CD4-positive, CD25-positive, alpha-beta regulatory T cell (primary cell): ENCODE measurements around the gene HAS3. TPM values are rescaled to one million over a fixed set of nuclear protein-coding genes. Genes with fewer than 3 reads are reported as not detected.
"Not testable (repeated sequence)": the region's sequence is repeated elsewhere in the genome, so short reads cannot be mapped to it uniquely, and the experiment has no call there.

Experiments
- ATAC-seq, 2 donors: fragments of 150-1000 bp; cut with Tn5 transposase; one replicate each; pipeline ENCODE4 v1.10.0; 2021; ENCODE audit warnings: low read depth in 2 of 2, moderate number of reproducible peaks in 2 of 2, moderate library complexity in 1 of 2
- DNase-seq, 3 donors: peaks; one replicate each; pipeline versions ENCODE4 v3.0.0 to v3.0.0-alpha.2; 2012 to 2022; ENCODE audit warnings: mixed read lengths in 1 of 3
- H3K27ac ChIP-seq: one replicate; pipeline ENCODE4 v1.7.0; 2013; ENCODE audit warnings: mild to moderate bottlenecking, low read length; ENCODE audit not compliant: insufficient read depth, poor library complexity, severe bottlenecking
- H3K27me3 ChIP-seq: one replicate; pipeline ENCODE4 v1.7.0; 2013; ENCODE audit warnings: low read length; ENCODE audit not compliant: control insufficient read depth, insufficient read depth
- H3K36me3 ChIP-seq: one replicate; pipeline ENCODE4 v1.7.0; 2013; ENCODE audit warnings: mild to moderate bottlenecking, low read length, moderate library complexity; ENCODE audit not compliant: control insufficient read depth, insufficient read depth
- H3K4me1 ChIP-seq: 2 replicates; pipeline ENCODE4 v1.7.0; 2013; ENCODE audit warnings: mild to moderate bottlenecking, low read length; ENCODE audit not compliant: insufficient read depth, control insufficient read depth, poor library complexity, severe bottlenecking
- H3K4me3 ChIP-seq: one replicate; pipeline ENCODE4 v1.7.0; 2013; ENCODE audit warnings: low read depth, mild to moderate bottlenecking, low read length, moderate library complexity
- H3K9me3 ChIP-seq, 2 experiments: 1 replicate in 1 of 2; 2 replicates in 1 of 2; pipeline ENCODE4 v1.7.0; 2013; ENCODE audit warnings: low read length in 2 of 2, mild to moderate bottlenecking in 1 of 2, moderate library complexity in 1 of 2; ENCODE audit not compliant: control insufficient read depth in 2 of 2
- H3K27ac Mint-ChIP-seq, 3 donors: one replicate each; pipeline ENCODE4 v1.8.0; 2020 to 2022; ENCODE audit warnings: mild to moderate bottlenecking in 3 of 3, mixed read lengths in 3 of 3, moderate library complexity in 2 of 3
- H3K27me3 Mint-ChIP-seq: one replicate; pipeline ENCODE4 v1.8.0; 2022; ENCODE audit warnings: mild to moderate bottlenecking, mixed read lengths
- H3K36me3 Mint-ChIP-seq: one replicate; pipeline ENCODE4 v1.8.0; 2020; ENCODE audit warnings: mixed read lengths
- H3K4me1 Mint-ChIP-seq, 4 donors: one replicate each; pipeline ENCODE4 v1.8.0; 2020 to 2022; ENCODE audit warnings: mixed read lengths in 4 of 4, mild to moderate bottlenecking in 1 of 4
- H3K4me3 Mint-ChIP-seq, 4 donors: one replicate each; pipeline ENCODE4 v1.8.0; 2020 to 2022; ENCODE audit warnings: mild to moderate bottlenecking in 4 of 4, mixed read lengths in 4 of 4, moderate library complexity in 3 of 4
- H3K9me3 Mint-ChIP-seq, 7 donors: one replicate each; pipeline ENCODE4 v1.8.0; 2020 to 2022; ENCODE audit warnings: mixed read lengths in 7 of 7, mild to moderate bottlenecking in 3 of 7, moderate library complexity in 2 of 7
- polyA plus RNA-seq, 4 donors: library from polyadenylated mRNA; unstranded; fragments of 300-500 nt; fragmentation: Illumina TruSeq; gene quantifications; one replicate each; pipeline ENCODE4 v1.2.3, GENCODE V29; 2021
- total RNA-seq: library from RNA; stranded (reverse); gene quantifications from one replicate; pipeline ENCODE4 v1.2.3, GENCODE V29; 2022

The HAS3 gene, protein sequence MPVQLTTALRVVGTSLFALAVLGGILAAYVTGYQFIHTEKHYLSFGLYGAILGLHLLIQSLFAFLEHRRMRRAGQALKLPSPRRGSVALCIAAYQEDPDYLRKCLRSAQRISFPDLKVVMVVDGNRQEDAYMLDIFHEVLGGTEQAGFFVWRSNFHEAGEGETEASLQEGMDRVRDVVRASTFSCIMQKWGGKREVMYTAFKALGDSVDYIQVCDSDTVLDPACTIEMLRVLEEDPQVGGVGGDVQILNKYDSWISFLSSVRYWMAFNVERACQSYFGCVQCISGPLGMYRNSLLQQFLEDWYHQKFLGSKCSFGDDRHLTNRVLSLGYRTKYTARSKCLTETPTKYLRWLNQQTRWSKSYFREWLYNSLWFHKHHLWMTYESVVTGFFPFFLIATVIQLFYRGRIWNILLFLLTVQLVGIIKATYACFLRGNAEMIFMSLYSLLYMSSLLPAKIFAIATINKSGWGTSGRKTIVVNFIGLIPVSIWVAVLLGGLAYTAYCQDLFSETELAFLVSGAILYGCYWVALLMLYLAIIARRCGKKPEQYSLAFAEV
- total RNA-seq: 3.0 TPM
- under 1 TPM in 3 of 4 donors, not detected in 1; 0.07 to 0.36 (median 0.09) TPM for polyA plus RNA-seq

DNA sequence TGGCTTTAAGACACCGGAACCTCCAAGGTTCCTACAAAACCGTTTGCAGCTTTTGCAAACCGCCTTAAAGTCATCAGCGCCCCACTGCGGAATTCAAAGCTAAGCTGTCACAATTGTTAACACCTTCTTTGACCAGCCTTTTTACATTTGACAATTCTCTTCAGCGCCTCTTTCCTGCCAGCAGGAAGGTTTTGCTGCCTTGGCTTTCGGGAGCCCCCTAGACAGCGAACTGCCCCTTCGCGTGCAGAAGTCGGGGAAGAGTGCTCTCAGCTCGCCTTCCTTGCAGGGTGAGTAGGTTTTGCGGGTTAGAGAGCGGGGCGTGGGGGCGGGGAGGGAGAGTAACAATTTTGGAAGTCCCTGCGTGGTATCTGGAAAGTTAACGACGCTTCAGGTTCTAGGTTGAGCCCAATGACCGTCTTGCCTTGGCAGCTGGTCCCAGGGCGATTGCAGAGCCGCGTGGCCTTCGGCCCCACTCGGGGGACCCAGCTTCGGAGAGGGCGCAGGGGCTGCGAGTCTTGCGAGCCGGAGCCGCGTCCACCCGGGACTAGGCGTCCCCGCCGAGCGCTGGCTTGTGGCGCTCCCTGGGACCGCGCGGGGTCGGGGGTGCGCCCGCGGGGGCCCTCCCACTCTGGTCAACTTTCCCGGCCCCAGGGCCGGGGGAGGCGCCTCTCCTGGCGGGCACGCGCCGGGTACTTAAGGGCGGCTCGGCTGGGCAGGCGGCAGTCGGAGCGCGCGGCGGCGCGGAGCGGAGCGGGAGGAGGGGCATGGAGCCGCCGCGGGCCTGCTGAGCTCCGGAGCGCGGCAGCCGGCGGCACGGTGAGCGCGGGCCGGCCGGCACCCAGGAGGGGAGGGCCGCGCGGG is at the start of gene HAS3:
Gene HAS3, plus strand, starts transcription at position 153 of the 861 bp plus-strand sequence. CDS start 3,743 bp downstream, outside the sequence.
- Histone ChIP-seq H3K27ac (no peak within 1 kb of the TSS), H3K36me3 (no peaks in the 10 kb centered on the region), H3K4me3 (no peak within 1 kb of the TSS), H3K4me1 (peaks cover 25% of the 10 kb centered on the region), H3K9me3 (no peaks in the 10 kb centered on the region), H3K27me3 (peaks cover 5% of the 10 kb centered on the region)
- DNase-seq (peak in 1 of 3 donors; percentile 60), ATAC-seq (peak; percentile 40 to 45)
- peaks cover 57% of the 10 kb centered on the region for H3K27me3 Mint-ChIP-seq
- H3K27ac Mint-ChIP-seq: no peak within 1 kb of the TSS
- peaks cover 17% of the 10 kb centered on the region for H3K36me3 Mint-ChIP-seq
- H3K9me3 Mint-ChIP-seq: peaks cover 0 to 2% (median 0%) of the 10 kb centered on the region in 7 donors
- H3K4me1 Mint-ChIP-seq: peaks cover 0 to 27% (median 8%) of the 10 kb centered on the region in 4 donors
- peak within 1 kb of the TSS; percentile 78 to 92 (median 88) for H3K4me3 Mint-ChIP-seq

DNA sequence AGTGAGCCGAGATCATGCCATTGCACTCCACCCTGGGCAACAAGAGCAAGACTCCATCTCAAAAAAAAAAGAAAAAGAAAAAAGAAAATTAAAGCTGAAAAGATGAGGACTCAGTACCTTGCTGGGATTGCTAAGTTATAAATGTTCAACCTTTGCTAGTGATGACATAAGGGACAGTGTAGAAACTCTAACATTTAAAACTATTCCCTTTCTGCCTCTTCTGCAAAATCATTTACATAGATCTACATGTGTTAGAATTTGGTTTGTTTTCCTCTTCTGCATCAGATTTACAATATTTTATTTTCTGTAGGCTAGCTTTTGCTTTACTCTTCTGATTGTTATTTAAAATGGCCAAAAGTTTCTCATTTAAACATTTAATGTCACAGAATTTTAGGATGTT is 49.5 kb upstream of the HAS3 start:
- no peaks in the 10 kb centered on the region for H3K9me3 ChIP-seq
- H3K27me3 ChIP-seq: no peaks in the 10 kb centered on the region
- H3K36me3 Mint-ChIP-seq: peaks cover 22% of the 10 kb centered on the region
- peaks cover 0 to 5% (median 2%) of the 10 kb centered on the region in 4 donors for H3K4me1 Mint-ChIP-seq
- H3K36me3 ChIP-seq: no peaks in the 10 kb centered on the region
- no peak for ATAC-seq
- no peak overlapping the region for H3K4me3 Mint-ChIP-seq
- H3K27me3 Mint-ChIP-seq: no peaks in the 10 kb centered on the region
- H3K27ac Mint-ChIP-seq: peak overlapping the region in 1 of 3 donors; percentile 43
- H3K4me1 ChIP-seq: no peaks in the 10 kb centered on the region
- DNase-seq: no peak
- H3K4me3 ChIP-seq: no peak overlapping the region
- H3K27ac ChIP-seq: no peak overlapping the region
- H3K9me3 Mint-ChIP-seq: no peaks in the 10 kb centered on the region

DNA sequence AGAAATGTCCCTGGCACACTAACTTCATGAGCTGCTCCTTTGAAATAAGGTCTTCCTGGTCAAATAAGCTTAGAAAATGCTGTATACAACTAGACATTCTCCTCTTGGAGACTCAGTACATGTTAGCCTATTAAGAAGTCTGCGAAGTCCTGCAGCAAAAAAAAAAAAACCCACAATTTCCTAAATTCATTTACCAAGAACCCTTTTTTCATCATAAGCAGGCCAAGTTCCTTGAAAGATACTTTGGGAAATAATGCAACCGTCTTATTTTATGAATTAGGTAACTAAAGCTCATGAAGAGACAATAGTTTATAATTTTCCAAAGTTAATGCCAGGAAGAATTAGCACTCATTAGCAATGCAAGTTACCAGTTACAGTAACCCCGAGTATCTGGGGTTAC is 49.0 kb upstream of the HAS3 start:
- Histone ChIP-seq H3K27me3 (no peaks in the 10 kb centered on the region), H3K36me3 (no peaks in the 10 kb centered on the region), H3K4me1 (no peaks in the 10 kb centered on the region), H3K9me3 (no peaks in the 10 kb centered on the region), H3K4me3 (no peak overlapping the region), H3K27ac (no peak overlapping the region)
- H3K9me3 Mint-ChIP-seq: no peaks in the 10 kb centered on the region
- DNase-seq (no peak), ATAC-seq (no peak)
- H3K4me1 Mint-ChIP-seq: peaks cover 0 to 5% (median 2%) of the 10 kb centered on the region in 4 donors
- H3K27ac Mint-ChIP-seq: no peak overlapping the region
- peaks cover 22% of the 10 kb centered on the region for H3K36me3 Mint-ChIP-seq
- H3K4me3 Mint-ChIP-seq: no peak overlapping the region
- H3K27me3 Mint-ChIP-seq: no peaks in the 10 kb centered on the region

DNA sequence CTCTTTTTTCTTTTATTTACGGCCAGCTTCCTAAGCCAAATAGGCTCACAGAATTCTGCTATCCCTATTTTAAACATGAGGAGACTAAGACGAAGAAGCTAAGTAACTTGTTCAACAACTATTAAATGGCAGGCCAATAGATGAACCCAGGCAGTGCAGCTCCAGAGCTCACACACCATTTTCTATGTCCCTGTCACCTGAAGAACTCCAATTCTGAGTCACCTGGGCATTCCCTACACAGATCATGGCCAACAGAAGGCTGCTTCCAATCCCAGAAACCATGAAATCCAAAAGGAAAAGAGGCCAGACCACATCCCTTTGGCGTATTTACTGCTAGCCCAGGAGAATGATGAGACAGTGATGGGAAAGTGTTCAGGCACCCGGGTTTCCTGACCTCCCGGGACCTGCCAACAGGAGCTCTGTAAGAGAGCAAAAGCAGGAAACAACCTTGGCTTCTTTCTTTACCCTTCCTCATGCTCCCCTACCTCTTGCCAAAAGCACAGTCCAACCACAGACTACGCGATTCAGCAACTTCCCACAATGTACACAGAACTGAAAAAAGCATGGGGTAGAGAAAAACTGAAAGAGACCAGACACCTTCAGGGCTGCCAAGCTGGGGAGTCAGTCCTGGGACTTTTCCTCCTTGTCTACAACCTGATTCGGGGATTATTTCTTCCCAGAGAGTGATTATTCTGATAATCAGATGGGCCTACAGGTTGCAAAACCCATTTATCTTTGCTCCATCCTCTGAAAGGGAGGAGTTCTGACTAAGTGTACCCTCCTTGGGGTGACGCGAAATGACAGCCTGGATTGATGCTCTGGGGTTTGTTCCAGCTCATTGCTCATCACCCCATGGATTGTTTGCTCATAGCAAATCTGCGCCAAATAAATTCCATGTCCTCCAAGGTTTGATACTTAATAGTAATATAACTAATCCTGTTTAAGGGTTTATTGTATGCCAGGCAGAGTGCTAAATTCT is 47.8 kb upstream of the HAS3 start:
- peaks cover 25% of the 10 kb centered on the region for H3K36me3 Mint-ChIP-seq
- H3K4me3 Mint-ChIP-seq: no peak overlapping the region

DNA sequence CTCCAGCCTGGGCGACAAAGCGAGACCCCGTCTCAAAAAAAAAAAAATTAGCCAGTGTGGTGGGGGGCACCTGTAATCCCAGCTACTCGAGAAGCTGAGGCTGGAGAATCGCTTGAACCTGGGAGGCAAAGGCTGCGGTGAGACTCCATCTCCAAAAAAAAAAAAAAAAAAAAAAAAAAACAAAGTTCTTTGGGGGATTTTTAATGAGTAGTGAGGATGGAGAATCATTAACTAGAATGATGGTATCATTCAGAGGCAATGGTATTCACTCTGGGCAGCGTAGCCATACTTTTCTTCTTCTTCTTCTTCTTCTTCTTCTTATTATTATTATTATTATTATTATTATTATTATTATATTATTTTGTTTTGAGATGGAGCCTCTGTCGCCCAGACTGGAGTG is 42.0 kb upstream of the HAS3 start:
- H3K36me3 ChIP-seq, H3K9me3 ChIP-seq, DNase-seq, H3K27me3 Mint-ChIP-seq, H3K4me1 ChIP-seq, H3K9me3 Mint-ChIP-seq, H3K4me3 Mint-ChIP-seq, H3K27me3 ChIP-seq, H3K4me3 ChIP-seq, ATAC-seq, H3K27ac ChIP-seq, H3K4me1 Mint-ChIP-seq, H3K27ac Mint-ChIP-seq: not testable (repeated sequence)
- peaks cover 17% of the 10 kb centered on the region for H3K36me3 Mint-ChIP-seq

More for the DNA sequence above, 47.8 kb upstream of the HAS3 start:
- Histone ChIP-seq H3K27me3 (no peaks in the 10 kb centered on the region), H3K9me3 (no peaks in the 10 kb centered on the region), H3K27ac (no peak overlapping the region), H3K4me1 (no peaks in the 10 kb centered on the region), H3K36me3 (no peaks in the 10 kb centered on the region), H3K4me3 (no peak overlapping the region)
- DNase-seq (no peak), ATAC-seq (no peak)
- H3K4me1 Mint-ChIP-seq: peaks cover 0 to 5% (median 2%) of the 10 kb centered on the region in 4 donors
- no peaks in the 10 kb centered on the region for H3K27me3 Mint-ChIP-seq
- no peaks in the 10 kb centered on the region for H3K9me3 Mint-ChIP-seq
- H3K27ac Mint-ChIP-seq: peak overlapping the region in 1 of 3 donors; percentile 16

DNA sequence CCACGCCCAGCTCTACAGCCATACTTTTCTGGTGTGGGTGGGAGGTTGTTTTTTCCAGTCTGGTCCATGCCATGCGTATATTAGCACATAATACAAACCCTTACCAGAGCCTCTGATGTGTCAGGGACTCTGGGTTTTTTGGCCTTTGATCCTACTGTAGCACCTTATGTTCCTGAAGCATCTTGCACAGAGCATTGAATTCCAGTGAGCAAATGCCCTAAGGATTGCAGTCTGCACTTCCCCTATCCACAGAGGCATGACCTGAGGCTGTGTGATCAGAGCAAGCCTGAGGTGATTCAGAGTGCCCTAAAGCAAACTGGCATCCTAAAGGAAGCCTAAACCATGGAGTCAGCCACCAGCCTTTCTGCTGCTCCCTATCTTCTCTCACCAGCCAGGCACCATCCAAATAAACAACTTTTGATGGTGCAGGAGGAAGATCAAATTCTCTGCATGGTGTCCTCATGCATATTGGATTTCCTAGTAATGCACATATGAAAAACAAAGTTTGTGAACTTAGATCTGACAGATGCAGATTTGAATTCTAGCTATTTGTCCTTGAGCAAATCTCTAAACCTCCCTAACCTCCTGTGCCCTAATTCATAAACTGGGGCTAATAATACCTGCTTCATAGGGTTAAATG is 41.2 kb upstream of the HAS3 start:
- Mint-ChIP-seq H3K9me3 (no peaks in the 10 kb centered on the region), H3K27me3 (no peaks in the 10 kb centered on the region), H3K27ac (no peak overlapping the region), H3K4me1 (no peaks in the 10 kb centered on the region), H3K36me3 (peaks cover 20% of the 10 kb centered on the region), H3K4me3 (no peak overlapping the region)
- peaks cover 2% of the 10 kb centered on the region for H3K36me3 ChIP-seq
- ATAC-seq (no peak), DNase-seq (no peak)
- no peaks in the 10 kb centered on the region for H3K9me3 ChIP-seq
- H3K27me3 ChIP-seq: no peaks in the 10 kb centered on the region
- no peaks in the 10 kb centered on the region for H3K4me1 ChIP-seq
- no peak overlapping the region for H3K27ac ChIP-seq
- no peak overlapping the region for H3K4me3 ChIP-seq
